ENCODE measurements around the gene CTBP1.

CTBP1 gene

DNA sequence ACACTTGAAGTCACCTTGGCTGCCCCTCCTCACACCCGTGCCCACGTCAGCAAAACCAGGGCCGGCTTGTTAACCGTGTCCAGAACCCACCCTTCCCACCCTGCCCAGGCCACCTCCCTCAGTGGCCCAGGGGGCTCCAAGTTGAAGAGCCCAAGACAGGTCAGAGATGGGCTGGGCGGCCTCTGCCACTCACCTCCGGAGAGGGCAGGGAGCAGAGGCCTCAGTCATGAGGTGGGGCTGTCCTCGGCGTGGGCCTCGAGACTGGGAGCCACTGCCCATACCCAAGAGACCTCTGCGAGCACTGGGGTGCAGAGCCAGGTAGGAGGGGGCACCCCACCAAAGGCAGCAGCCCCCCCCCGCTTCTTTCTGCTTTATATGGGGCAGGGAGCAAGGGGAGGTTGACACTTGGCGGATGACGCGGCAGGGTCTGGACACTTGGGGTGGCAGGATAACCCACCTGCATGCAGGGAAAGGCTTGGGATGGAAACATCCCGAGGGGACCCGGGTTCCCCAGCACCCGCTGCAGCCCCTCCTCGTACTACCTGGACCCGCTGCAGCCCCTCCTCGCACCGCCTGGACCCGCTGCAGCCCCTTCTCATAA, 38.6 kb downstream of the CTBP1 start:
- DNase-seq: no peak
- Mint-ChIP-seq H3K27ac (no peak overlapping the region), H3K4me3 (no peak overlapping the region), H3K9me3 (no peaks in the 10 kb centered on the region), H3K4me1 (peaks cover 18% of the 10 kb centered on the region), H3K27me3 (ENCODE audit: low read depth, poor library complexity) (no peaks in the 10 kb centered on the region), H3K36me3 (ENCODE audit: low read depth) (no peaks in the 10 kb centered on the region)
- TF ChIP-seq CTCF (IDR thresholded peaks at IDR 0.05): no peak

GRCh38 chr4:1209821-1210220, 39.1 kb downstream of the CTBP1 start:
- no peaks in the 10 kb centered on the region for H3K36me3 Mint-ChIP-seq (ENCODE audit: low read depth)
- H3K27ac Mint-ChIP-seq: no peak overlapping the region
- H3K4me3 Mint-ChIP-seq: no peak overlapping the region
- TF ChIP-seq CTCF (IDR thresholded peaks at IDR 0.05): no peak
- peak; percentile 38 for DNase-seq
- H3K4me1 Mint-ChIP-seq: peaks cover 18% of the 10 kb centered on the region
- no peaks in the 10 kb centered on the region for H3K27me3 Mint-ChIP-seq (ENCODE audit: low read depth, poor library complexity)
- H3K9me3 Mint-ChIP-seq: no peaks in the 10 kb centered on the region

- DNase-seq: no peak
- TF ChIP-seq CTCF (IDR thresholded peaks at IDR 0.05): no peak
- no peaks in the 10 kb centered on the region for H3K9me3 Mint-ChIP-seq
- no peak overlapping the region for H3K4me3 Mint-ChIP-seq
- H3K36me3 Mint-ChIP-seq (ENCODE audit: low read depth): peaks cover 6% of the 10 kb centered on the region
- no peaks in the 10 kb centered on the region for H3K27me3 Mint-ChIP-seq (ENCODE audit: low read depth, poor library complexity)
- peaks cover 18% of the 10 kb centered on the region for H3K4me1 Mint-ChIP-seq
- peak overlapping the region; percentile 86 for H3K27ac Mint-ChIP-seq
Measured at GRCh38 chr4:1208970-1209704, 39.8 kb downstream of the CTBP1 start.

GRCh38 chr4:1208266-1208961, 40.5 kb downstream of the CTBP1 start:
- H3K36me3 Mint-ChIP-seq (ENCODE audit: low read depth): peaks cover 8% of the 10 kb centered on the region
- peak overlapping the region; percentile 86 for H3K27ac Mint-ChIP-seq
- peaks cover 18% of the 10 kb centered on the region for H3K4me1 Mint-ChIP-seq
- H3K4me3 Mint-ChIP-seq: no peak overlapping the region
- DNase-seq: no peak
- no peak for TF ChIP-seq CTCF (IDR thresholded peaks at IDR 0.05)
- peaks cover 2% of the 10 kb centered on the region for H3K27me3 Mint-ChIP-seq (ENCODE audit: low read depth, poor library complexity)
- H3K9me3 Mint-ChIP-seq: no peaks in the 10 kb centered on the region

- Mint-ChIP-seq H3K36me3 (ENCODE audit: low read depth) (peaks cover 8% of the 10 kb centered on the region), H3K27ac (peak overlapping the region; percentile 83), H3K9me3 (no peaks in the 10 kb centered on the region), H3K4me1 (peaks cover 23% of the 10 kb centered on the region), H3K4me3 (no peak overlapping the region), H3K27me3 (ENCODE audit: low read depth, poor library complexity) (peaks cover 2% of the 10 kb centered on the region)
- TF ChIP-seq CTCF (IDR thresholded peaks at IDR 0.05): no peak
- no peak for DNase-seq
Measured at GRCh38 chr4:1207603-1208265, 41.2 kb downstream of the CTBP1 start.
